GM23338 (cell line): ENCODE results near the gene CEP20. TPM values are rescaled to one million over a fixed set of nuclear protein-coding genes. Genes with fewer than 3 reads are reported as not detected.

ENCODE experiments used
- ATAC-seq: fragments of 200-7000 bp; cut with Tn5 transposase; 3 replicates; pipeline ENCODE4 v1.9.1; 2020
- DNase-seq: peaks from one replicate; pipeline ENCODE4 v3.0.0-alpha.2; 2015; ENCODE audit warnings: low spot score
- H2AFZ ChIP-seq: fragments of 200-600 bp; sonication (generic); 2 replicates; pipeline ENCODE4 v1.8.0; 2016; ENCODE audit warnings: antibody characterized with exemption, mild to moderate bottlenecking, moderate library complexity
- H3F3A ChIP-seq: fragments of 200-600 bp; sonication (generic); replicated peaks from 2 replicates; pipeline ENCODE4 v1.8.0; 2017; ENCODE audit warnings: antibody characterized with exemption, mixed run types, low read depth
- H3K27ac ChIP-seq: fragments of 200-600 bp; sonication (generic); 2 replicates; pipeline ENCODE4 v1.6.1; 2016; ENCODE audit warnings: low read depth
- H3K27me3 ChIP-seq: fragments of 200-600 bp; sonication (generic); 2 replicates; pipeline ENCODE4 v1.8.0; 2016; ENCODE audit warnings: mild to moderate bottlenecking, mixed run types, moderate library complexity; ENCODE audit not compliant: insufficient read depth
- H3K36me3 ChIP-seq: fragments of 200-600 bp; sonication (generic); 2 replicates; pipeline ENCODE4 v1.8.0; 2016; ENCODE audit warnings: mild to moderate bottlenecking; ENCODE audit not compliant: insufficient read depth
- H3K4me1 ChIP-seq: fragments of 200-600 bp; sonication (generic); 2 replicates; pipeline ENCODE4 v1.8.0; 2016; ENCODE audit warnings: mild to moderate bottlenecking, moderate library complexity; ENCODE audit not compliant: insufficient read depth
- H3K4me2 ChIP-seq: fragments of 200-600 bp; sonication (generic); 2 replicates; pipeline ENCODE4 v1.7.1; 2017; ENCODE audit warnings: mixed run types
- H3K4me3 ChIP-seq: fragments of 200-600 bp; sonication (generic); 2 replicates; pipeline ENCODE4 v1.6.1; 2016; ENCODE audit warnings: mixed run types
- H3K79me2 ChIP-seq: fragments of 200-600 bp; sonication (generic); replicated peaks from 2 replicates; pipeline ENCODE4 v1.8.0; 2017; ENCODE audit warnings: mild to moderate bottlenecking; ENCODE audit not compliant: insufficient read depth
- H3K9me2 ChIP-seq: fragments of 200-600 bp; sonication (generic); 2 replicates; pipeline ENCODE4 v1.8.0; 2017; ENCODE audit not compliant: insufficient read depth
- H4K20me1 ChIP-seq: fragments of 200-600 bp; sonication (generic); replicated peaks from 2 replicates; pipeline ENCODE4 v1.8.0; 2017; ENCODE audit warnings: mild to moderate bottlenecking; ENCODE audit not compliant: insufficient read depth
- H3K27ac Mint-ChIP-seq: 2 replicates; pipeline ENCODE4 v1.8.0; 2020; ENCODE audit warnings: inconsistent platforms, mild to moderate bottlenecking, moderate library complexity, mixed read lengths
- H3K27me3 Mint-ChIP-seq: 3 replicates; pipeline ENCODE4 v1.8.0; 2022; ENCODE audit warnings: low read depth, mild to moderate bottlenecking, moderate library complexity, mixed read lengths, inconsistent platforms; ENCODE audit not compliant: insufficient read depth, poor library complexity
- H3K36me3 Mint-ChIP-seq: 3 replicates; pipeline ENCODE4 v1.8.0; 2021; ENCODE audit warnings: low read depth, mild to moderate bottlenecking, inconsistent platforms, moderate library complexity, mixed read lengths
- H3K4me1 Mint-ChIP-seq: 3 replicates; pipeline ENCODE4 v1.8.0; 2020; ENCODE audit warnings: mild to moderate bottlenecking, inconsistent platforms, mixed read lengths
- H3K4me3 Mint-ChIP-seq: 3 replicates; pipeline ENCODE4 v1.8.0; 2021; ENCODE audit warnings: moderate library complexity, mild to moderate bottlenecking, inconsistent platforms, mixed read lengths
- H3K9me3 Mint-ChIP-seq: 3 replicates; pipeline ENCODE4 v1.8.0; 2020; ENCODE audit warnings: moderate library complexity, mild to moderate bottlenecking, inconsistent platforms, mixed read lengths
- CREB1 ChIP-seq: fragments of 250-450 bp; sonication (Bioruptor Pico); IDR thresholded peaks from 2 replicates; pipeline ENCODE4 v1.5.0; 2020; ENCODE audit warnings: low read depth, mild to moderate bottlenecking, moderate library complexity
- EZH2 ChIP-seq: fragments of 200-600 bp; sonication (generic); IDR thresholded peaks from one replicate; pipeline ENCODE4 v1.8.0; 2017; ENCODE audit warnings: antibody characterized with exemption, mild to moderate bottlenecking, low read depth; ENCODE audit not compliant: unreplicated experiment
- EZH2phosphoT487 ChIP-seq: fragments of 200-600 bp; sonication (generic); IDR thresholded peaks from one replicate; pipeline ENCODE4 v1.8.1; 2018; ENCODE audit warnings: antibody characterized with exemption; ENCODE audit not compliant: unreplicated experiment
- JUNB ChIP-seq: IDR thresholded peaks from one replicate; pipeline ENCODE4 v1.6.1; 2016; ENCODE audit warnings: antibody characterized with exemption; ENCODE audit not compliant: unreplicated experiment
- NANOG ChIP-seq: IDR thresholded peaks from 2 replicates; pipeline ENCODE4 v1.6.1; 2016; ENCODE audit warnings: antibody characterized with exemption, borderline replicate concordance
- POLR2AphosphoS5 ChIP-seq: IDR thresholded peaks from 2 replicates; pipeline ENCODE4 v1.6.1; 2016; ENCODE audit warnings: antibody characterized with exemption, low read depth
- STAT1 ChIP-seq: IDR thresholded peaks from one replicate; pipeline ENCODE4 v1.6.1; 2016; ENCODE audit warnings: antibody characterized with exemption; ENCODE audit not compliant: unreplicated experiment
- ZNF114 ChIP-seq: fragments of 250-450 bp; sonication (Bioruptor Pico); IDR thresholded peaks from 2 replicates; pipeline ENCODE4 v1.5.0; 2020; ENCODE audit warnings: mild to moderate bottlenecking, moderate library complexity
- ZNF331 ChIP-seq: fragments of 250-450 bp; sonication (Bioruptor Pico); IDR thresholded peaks from 2 replicates; pipeline ENCODE4 v1.5.0; 2020; ENCODE audit warnings: low read depth, mild to moderate bottlenecking, moderate library complexity
- polyA plus RNA-seq: library from polyadenylated mRNA; unstranded; fragments of >200 nt; fragmentation: Nextera tagmentation; extraction: Ambion mirVana; gene quantifications from 2 replicates; pipeline ENCODE4 v1.2.1, GENCODE V29; 2016
- total RNA-seq: library from RNA; depleted of rRNA; stranded (reverse); fragments of >200 nt; shearing (Covaris generic); gene quantifications from 2 replicates; pipeline ENCODE4 v1.2.3, GENCODE V29; 2014
- TF ChIP-seq, protein P1 (sequence below): IDR thresholded peaks from one replicate; pipeline ENCODE4 v1.6.1; 2018; ENCODE audit warnings: antibody characterized with exemption; ENCODE audit not compliant: unreplicated experiment
- TF ChIP-seq, protein P2 (sequence below): fragments of 250-450 bp; sonication (Bioruptor Pico); IDR thresholded peaks from 2 replicates; pipeline ENCODE4 v1.5.0; 2020; ENCODE audit warnings: mild to moderate bottlenecking, moderate library complexity
- TF ChIP-seq, protein P3 (sequence below): IDR thresholded peaks from 2 replicates; pipeline ENCODE4 v1.6.1; 2016; ENCODE audit warnings: antibody characterized with exemption
- TF ChIP-seq, protein P4 (sequence below), 2 experiments: fragments of 200-600 bp in 1 of 2; sonication (generic) in 1 of 2; conservative IDR thresholded peaks; 2 replicates each; pipeline versions ENCODE4 v1.5.1 to v1.6.1; 2016 to 2017; ENCODE audit warnings: antibody characterized with exemption in 2 of 2, low read depth in 2 of 2, mild to moderate bottlenecking in 2 of 2, moderate library complexity in 1 of 2

CEP20 gene
- total and polyA plus RNA-seq, 2 experiments from 2014 or later, result 60.2 to 70.9 TPM

DNA sequence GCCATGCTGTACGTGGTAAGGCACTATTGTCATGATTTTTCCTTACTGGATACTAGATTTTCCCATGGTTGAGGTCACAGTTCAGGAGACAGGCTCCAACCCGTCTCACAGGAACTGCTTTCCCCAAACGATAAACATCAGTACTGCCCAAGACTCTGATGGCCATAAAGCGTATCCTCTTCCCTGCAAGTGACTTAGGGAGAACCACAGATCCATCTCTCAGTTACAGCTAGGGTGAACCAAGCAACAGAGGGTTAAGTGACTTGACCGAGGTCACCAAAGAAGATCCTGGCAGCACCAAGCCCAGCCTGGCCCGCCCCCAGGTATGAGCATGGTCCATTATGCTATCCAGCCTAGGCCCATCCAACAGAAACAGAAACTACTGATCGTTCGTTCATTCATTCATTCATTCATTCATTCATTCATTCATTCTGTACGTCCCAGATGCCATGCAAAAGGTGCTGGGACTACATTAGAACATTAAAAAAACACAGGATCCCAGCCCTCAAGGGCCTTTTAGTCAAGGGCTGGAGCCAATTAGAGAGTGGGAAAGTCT lies 62.6 kb downstream of the CEP20 start:
- H3K27ac ChIP-seq, result no peak overlapping the region
- H3K4me1 ChIP-seq, result no peaks in the 10 kb centered on the region
- Mint-ChIP-seq H3K9me3 (no peaks in the 10 kb centered on the region), H3K36me3 (no peaks in the 10 kb centered on the region), H3K4me1 (no peaks in the 10 kb centered on the region), H3K27me3 (peaks cover 1% of the 10 kb centered on the region), H3K27ac (no peak overlapping the region), H3K4me3 (no peak overlapping the region)
- no peak overlapping the region for H3K4me2 ChIP-seq
- H3K36me3 ChIP-seq, result no peaks in the 10 kb centered on the region
- no peak for TF ChIP-seq NANOG
- TF ChIP-seq EZH2phosphoT487, result no peak
- TF ChIP-seq ZNF114, result no peak
- no peak for TF ChIP-seq JUNB
- no peak for TF ChIP-seq STAT1
- TF ChIP-seq, protein P1, sequence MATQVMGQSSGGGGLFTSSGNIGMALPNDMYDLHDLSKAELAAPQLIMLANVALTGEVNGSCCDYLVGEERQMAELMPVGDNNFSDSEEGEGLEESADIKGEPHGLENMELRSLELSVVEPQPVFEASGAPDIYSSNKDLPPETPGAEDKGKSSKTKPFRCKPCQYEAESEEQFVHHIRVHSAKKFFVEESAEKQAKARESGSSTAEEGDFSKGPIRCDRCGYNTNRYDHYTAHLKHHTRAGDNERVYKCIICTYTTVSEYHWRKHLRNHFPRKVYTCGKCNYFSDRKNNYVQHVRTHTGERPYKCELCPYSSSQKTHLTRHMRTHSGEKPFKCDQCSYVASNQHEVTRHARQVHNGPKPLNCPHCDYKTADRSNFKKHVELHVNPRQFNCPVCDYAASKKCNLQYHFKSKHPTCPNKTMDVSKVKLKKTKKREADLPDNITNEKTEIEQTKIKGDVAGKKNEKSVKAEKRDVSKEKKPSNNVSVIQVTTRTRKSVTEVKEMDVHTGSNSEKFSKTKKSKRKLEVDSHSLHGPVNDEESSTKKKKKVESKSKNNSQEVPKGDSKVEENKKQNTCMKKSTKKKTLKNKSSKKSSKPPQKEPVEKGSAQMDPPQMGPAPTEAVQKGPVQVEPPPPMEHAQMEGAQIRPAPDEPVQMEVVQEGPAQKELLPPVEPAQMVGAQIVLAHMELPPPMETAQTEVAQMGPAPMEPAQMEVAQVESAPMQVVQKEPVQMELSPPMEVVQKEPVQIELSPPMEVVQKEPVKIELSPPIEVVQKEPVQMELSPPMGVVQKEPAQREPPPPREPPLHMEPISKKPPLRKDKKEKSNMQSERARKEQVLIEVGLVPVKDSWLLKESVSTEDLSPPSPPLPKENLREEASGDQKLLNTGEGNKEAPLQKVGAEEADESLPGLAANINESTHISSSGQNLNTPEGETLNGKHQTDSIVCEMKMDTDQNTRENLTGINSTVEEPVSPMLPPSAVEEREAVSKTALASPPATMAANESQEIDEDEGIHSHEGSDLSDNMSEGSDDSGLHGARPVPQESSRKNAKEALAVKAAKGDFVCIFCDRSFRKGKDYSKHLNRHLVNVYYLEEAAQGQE, result no peak
- TF ChIP-seq, protein P2, sequence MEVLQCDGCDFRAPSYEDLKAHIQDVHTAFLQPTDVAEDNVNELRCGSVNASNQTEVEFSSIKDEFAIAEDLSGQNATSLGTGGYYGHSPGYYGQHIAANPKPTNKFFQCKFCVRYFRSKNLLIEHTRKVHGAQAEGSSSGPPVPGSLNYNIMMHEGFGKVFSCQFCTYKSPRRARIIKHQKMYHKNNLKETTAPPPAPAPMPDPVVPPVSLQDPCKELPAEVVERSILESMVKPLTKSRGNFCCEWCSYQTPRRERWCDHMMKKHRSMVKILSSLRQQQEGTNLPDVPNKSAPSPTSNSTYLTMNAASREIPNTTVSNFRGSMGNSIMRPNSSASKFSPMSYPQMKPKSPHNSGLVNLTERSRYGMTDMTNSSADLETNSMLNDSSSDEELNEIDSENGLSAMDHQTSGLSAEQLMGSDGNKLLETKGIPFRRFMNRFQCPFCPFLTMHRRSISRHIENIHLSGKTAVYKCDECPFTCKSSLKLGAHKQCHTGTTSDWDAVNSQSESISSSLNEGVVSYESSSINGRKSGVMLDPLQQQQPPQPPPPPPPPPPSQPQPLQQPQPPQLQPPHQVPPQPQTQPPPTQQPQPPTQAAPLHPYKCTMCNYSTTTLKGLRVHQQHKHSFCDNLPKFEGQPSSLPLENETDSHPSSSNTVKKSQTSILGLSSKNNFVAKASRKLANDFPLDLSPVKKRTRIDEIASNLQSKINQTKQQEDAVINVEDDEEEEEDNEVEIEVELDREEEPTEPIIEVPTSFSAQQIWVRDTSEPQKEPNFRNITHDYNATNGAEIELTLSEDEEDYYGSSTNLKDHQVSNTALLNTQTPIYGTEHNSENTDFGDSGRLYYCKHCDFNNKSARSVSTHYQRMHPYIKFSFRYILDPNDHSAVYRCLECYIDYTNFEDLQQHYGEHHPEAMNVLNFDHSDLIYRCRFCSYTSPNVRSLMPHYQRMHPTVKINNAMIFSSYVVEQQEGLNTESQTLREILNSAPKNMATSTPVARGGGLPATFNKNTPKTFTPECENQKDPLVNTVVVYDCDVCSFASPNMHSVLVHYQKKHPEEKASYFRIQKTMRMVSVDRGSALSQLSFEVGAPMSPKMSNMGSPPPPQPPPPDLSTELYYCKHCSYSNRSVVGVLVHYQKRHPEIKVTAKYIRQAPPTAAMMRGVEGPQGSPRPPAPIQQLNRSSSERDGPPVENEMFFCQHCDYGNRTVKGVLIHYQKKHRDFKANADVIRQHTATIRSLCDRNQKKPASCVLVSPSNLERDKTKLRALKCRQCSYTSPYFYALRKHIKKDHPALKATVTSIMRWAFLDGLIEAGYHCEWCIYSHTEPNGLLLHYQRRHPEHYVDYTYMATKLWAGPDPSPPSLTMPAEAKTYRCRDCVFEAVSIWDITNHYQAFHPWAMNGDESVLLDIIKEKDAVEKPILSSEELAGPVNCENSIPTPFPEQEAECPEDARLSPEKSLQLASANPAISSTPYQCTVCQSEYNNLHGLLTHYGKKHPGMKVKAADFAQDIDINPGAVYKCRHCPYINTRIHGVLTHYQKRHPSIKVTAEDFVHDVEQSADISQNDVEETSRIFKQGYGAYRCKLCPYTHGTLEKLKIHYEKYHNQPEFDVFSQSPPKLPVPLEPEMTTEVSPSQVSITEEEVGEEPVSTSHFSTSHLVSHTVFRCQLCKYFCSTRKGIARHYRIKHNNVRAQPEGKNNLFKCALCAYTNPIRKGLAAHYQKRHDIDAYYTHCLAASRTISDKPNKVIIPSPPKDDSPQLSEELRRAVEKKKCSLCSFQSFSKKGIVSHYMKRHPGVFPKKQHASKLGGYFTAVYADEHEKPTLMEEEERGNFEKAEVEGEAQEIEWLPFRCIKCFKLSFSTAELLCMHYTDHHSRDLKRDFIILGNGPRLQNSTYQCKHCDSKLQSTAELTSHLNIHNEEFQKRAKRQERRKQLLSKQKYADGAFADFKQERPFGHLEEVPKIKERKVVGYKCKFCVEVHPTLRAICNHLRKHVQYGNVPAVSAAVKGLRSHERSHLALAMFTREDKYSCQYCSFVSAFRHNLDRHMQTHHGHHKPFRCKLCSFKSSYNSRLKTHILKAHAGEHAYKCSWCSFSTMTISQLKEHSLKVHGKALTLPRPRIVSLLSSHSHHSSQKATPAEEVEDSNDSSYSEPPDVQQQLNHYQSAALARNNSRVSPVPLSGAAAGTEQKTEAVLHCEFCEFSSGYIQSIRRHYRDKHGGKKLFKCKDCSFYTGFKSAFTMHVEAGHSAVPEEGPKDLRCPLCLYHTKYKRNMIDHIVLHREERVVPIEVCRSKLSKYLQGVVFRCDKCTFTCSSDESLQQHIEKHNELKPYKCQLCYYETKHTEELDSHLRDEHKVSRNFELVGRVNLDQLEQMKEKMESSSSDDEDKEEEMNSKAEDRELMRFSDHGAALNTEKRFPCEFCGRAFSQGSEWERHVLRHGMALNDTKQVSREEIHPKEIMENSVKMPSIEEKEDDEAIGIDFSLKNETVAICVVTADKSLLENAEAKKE, result no peak
- no peak for TF ChIP-seq ZNF331 (CRISPR knock-in tag)
- TF ChIP-seq, protein P3, sequence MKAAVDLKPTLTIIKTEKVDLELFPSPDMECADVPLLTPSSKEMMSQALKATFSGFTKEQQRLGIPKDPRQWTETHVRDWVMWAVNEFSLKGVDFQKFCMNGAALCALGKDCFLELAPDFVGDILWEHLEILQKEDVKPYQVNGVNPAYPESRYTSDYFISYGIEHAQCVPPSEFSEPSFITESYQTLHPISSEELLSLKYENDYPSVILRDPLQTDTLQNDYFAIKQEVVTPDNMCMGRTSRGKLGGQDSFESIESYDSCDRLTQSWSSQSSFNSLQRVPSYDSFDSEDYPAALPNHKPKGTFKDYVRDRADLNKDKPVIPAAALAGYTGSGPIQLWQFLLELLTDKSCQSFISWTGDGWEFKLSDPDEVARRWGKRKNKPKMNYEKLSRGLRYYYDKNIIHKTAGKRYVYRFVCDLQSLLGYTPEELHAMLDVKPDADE, result no peak
- no peak for TF ChIP-seq EZH2
- TF ChIP-seq, protein P4, sequence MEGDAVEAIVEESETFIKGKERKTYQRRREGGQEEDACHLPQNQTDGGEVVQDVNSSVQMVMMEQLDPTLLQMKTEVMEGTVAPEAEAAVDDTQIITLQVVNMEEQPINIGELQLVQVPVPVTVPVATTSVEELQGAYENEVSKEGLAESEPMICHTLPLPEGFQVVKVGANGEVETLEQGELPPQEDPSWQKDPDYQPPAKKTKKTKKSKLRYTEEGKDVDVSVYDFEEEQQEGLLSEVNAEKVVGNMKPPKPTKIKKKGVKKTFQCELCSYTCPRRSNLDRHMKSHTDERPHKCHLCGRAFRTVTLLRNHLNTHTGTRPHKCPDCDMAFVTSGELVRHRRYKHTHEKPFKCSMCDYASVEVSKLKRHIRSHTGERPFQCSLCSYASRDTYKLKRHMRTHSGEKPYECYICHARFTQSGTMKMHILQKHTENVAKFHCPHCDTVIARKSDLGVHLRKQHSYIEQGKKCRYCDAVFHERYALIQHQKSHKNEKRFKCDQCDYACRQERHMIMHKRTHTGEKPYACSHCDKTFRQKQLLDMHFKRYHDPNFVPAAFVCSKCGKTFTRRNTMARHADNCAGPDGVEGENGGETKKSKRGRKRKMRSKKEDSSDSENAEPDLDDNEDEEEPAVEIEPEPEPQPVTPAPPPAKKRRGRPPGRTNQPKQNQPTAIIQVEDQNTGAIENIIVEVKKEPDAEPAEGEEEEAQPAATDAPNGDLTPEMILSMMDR (conservative IDR thresholded peaks at IDR 0.05; ENCODE audit: low read depth in 2 of 2), result no peak
- no peak for TF ChIP-seq POLR2AphosphoS5
- TF ChIP-seq CREB1, result no peak
- no peaks in the 10 kb centered on the region for H3K79me2 ChIP-seq
- H2AFZ ChIP-seq, result no peak overlapping the region
- no peak overlapping the region for H3K4me3 ChIP-seq
- no peaks in the 10 kb centered on the region for H3K9me2 ChIP-seq
- no peaks in the 10 kb centered on the region for H4K20me1 ChIP-seq
- H3K27me3 ChIP-seq, result no peaks in the 10 kb centered on the region
- H3F3A ChIP-seq, result no peaks in the 10 kb centered on the region
- ATAC-seq (no peak), DNase-seq (no peak)
